Measurements from ENCODE around the gene POU6F2. TPM values are rescaled to one million over a fixed set of nuclear protein-coding genes. Genes with fewer than 3 reads are reported as not detected.

The POU6F2 gene
- total RNA-seq, 1 experiment from 2014 or later, result 3.9 TPM

DNA sequence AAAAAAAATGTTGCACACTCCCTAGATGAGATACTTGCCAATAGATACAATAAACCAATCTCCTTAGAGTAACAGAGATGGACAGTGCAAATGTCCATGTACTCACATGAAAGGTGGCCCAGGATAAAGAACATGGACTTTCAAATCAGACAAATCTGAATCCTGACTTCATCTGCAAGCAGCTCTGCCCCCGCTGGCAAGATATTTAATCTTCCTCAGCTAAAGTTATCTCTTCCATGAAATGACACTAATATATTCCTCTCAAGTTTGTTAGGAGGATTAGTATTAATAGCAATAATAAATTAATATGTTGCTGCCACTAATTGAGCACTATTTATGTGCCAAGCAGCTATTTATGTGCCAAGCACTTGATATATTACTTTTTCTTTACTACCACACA lies 439.9 kb downstream of the POU6F2 start:
- H3K9me3 Mint-ChIP-seq (ENCODE audit: unreplicated experiment), result no peaks in the 10 kb centered on the region
- no TSS peak for BruUV-seq (replicated peaks)
- H3K4me3 Mint-ChIP-seq (ENCODE audit: unreplicated experiment), result no peak overlapping the region
- H3K27me3 Mint-ChIP-seq (ENCODE audit: insufficient read depth, unreplicated experiment), result peaks cover 11% of the 10 kb centered on the region
- peaks cover 6% of the 10 kb centered on the region for H3K4me1 Mint-ChIP-seq (ENCODE audit: low read depth, unreplicated experiment)
- no peak overlapping the region for H3K27ac Mint-ChIP-seq (ENCODE audit: unreplicated experiment)
- H3K27me3 ChIP-seq (replicated peaks; ENCODE audit: control insufficient read depth, insufficient read depth, low read length), result no peaks in the 10 kb centered on the region; the same call in 1 of the 2 replicates
- no peaks in the 10 kb centered on the region for H3K36me3 ChIP-seq (ENCODE audit: control insufficient read depth, insufficient read depth, low read length)
- H3K9me3 ChIP-seq, result no peaks in the 10 kb centered on the region
- ChIA-PET CTCF (no interaction called here), POLR2A (no interaction called here)
- H3K4me3 ChIP-seq (ENCODE audit: low read depth, low read length), result no peak overlapping the region
- peaks cover 7% of the 10 kb centered on the region for H3K36me3 Mint-ChIP-seq (ENCODE audit: insufficient read depth, unreplicated experiment)
- DNase-seq, result no peak
- TF ChIP-seq, protein P1, sequence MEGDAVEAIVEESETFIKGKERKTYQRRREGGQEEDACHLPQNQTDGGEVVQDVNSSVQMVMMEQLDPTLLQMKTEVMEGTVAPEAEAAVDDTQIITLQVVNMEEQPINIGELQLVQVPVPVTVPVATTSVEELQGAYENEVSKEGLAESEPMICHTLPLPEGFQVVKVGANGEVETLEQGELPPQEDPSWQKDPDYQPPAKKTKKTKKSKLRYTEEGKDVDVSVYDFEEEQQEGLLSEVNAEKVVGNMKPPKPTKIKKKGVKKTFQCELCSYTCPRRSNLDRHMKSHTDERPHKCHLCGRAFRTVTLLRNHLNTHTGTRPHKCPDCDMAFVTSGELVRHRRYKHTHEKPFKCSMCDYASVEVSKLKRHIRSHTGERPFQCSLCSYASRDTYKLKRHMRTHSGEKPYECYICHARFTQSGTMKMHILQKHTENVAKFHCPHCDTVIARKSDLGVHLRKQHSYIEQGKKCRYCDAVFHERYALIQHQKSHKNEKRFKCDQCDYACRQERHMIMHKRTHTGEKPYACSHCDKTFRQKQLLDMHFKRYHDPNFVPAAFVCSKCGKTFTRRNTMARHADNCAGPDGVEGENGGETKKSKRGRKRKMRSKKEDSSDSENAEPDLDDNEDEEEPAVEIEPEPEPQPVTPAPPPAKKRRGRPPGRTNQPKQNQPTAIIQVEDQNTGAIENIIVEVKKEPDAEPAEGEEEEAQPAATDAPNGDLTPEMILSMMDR (IDR thresholded peaks at IDR 0.05; ENCODE audit: insufficient read depth in 1 of 2, low read depth in 1 of 2, low read length in 1 of 2, severe bottlenecking in 1 of 2, unreplicated experiment in 1 of 2), result no peak
- intact Hi-C loops (cut with micrococcal nuclease; ENCODE audit: unreplicated experiment), result loop anchor here (1.0 to 10.0 kb wide), 2 partner anchors 31 to 63 kb away; no protein-coding TSS in a partner anchor
- H3K4me1 ChIP-seq, result no peaks in the 10 kb centered on the region

DNA sequence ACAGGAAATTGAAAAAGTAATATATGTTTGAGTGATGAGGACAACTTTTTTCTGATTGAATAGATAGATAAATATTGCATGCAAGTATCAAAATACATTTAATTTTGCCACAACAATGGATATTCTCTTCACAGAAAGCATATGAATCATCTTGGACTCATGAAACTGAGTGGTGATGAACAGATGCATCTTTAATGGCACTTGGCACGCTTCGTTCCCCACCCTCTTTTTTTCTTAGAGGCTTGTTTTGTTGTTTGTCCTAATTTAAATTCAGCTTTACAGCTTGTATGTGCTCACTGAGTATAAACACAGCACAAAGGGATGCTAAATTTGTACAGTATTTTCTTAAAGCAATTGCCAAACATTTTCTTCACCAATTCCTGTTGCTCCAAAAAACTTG lies 443.5 kb downstream of the POU6F2 start:
- no TSS peak for BruUV-seq (replicated peaks)
- CTCF ChIA-PET, result no interaction called here
- no peak overlapping the region for H3K27ac Mint-ChIP-seq (ENCODE audit: unreplicated experiment)

DNA sequence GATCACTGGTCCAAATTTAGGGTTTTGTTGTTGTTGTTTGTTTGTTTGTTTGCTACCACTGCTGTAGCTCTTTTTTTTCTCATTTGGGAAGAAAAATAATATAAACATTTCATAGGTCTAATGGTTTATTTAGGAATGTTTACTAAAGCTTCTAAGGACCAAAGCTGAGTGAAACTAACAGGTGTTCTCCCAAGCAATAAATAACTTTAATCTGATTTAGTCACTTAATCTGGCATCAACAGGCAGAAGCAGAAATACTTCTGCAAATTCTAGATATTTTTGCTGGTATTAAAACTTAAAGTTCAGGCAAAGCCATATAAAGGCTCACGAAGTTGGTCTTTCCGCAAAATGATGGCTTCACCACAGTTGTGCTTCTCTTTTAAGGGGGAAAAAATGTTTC lies 444.0 kb downstream of the POU6F2 start:
- no peaks in the 10 kb centered on the region for H3K9me3 ChIP-seq
- H3K36me3 ChIP-seq (ENCODE audit: control insufficient read depth, insufficient read depth, low read length), result no peaks in the 10 kb centered on the region
- ChIA-PET POLR2A (no interaction called here), CTCF (no interaction called here)
- Mint-ChIP-seq H3K4me1 (ENCODE audit: low read depth, unreplicated experiment) (no peaks in the 10 kb centered on the region), H3K27ac (ENCODE audit: unreplicated experiment) (no peak overlapping the region), H3K4me3 (ENCODE audit: unreplicated experiment) (no peak overlapping the region), H3K9me3 (ENCODE audit: unreplicated experiment) (no peaks in the 10 kb centered on the region), H3K27me3 (ENCODE audit: insufficient read depth, unreplicated experiment) (peaks cover 6% of the 10 kb centered on the region), H3K36me3 (ENCODE audit: insufficient read depth, unreplicated experiment) (no peaks in the 10 kb centered on the region)
- TF ChIP-seq, protein P1 (IDR thresholded peaks at IDR 0.05; ENCODE audit: insufficient read depth in 1 of 2, low read depth in 1 of 2, low read length in 1 of 2, severe bottlenecking in 1 of 2, unreplicated experiment in 1 of 2), result no peak
- no peak overlapping the region for H3K4me3 ChIP-seq (ENCODE audit: low read depth, low read length)
- DNase-seq, result no peak
- intact Hi-C loops (cut with micrococcal nuclease; ENCODE audit: unreplicated experiment), result no loop called here
- H3K27me3 ChIP-seq (replicated peaks; ENCODE audit: control insufficient read depth, insufficient read depth, low read length), result no peaks in the 10 kb centered on the region
- no peaks in the 10 kb centered on the region for H3K4me1 ChIP-seq
- BruUV-seq (replicated peaks), result no TSS peak

More for the DNA sequence above, 443.5 kb downstream of the POU6F2 start:
- H3K27me3 ChIP-seq (replicated peaks; ENCODE audit: control insufficient read depth, insufficient read depth, low read length), result no peaks in the 10 kb centered on the region; the same call in 1 of the 2 replicates
- H3K36me3 ChIP-seq (ENCODE audit: control insufficient read depth, insufficient read depth, low read length), result no peaks in the 10 kb centered on the region
- H3K9me3 ChIP-seq, result no peaks in the 10 kb centered on the region
- H3K4me3 ChIP-seq (ENCODE audit: low read depth, low read length), result no peak overlapping the region
- no peak for DNase-seq
- peaks cover 7% of the 10 kb centered on the region for H3K27me3 Mint-ChIP-seq (ENCODE audit: insufficient read depth, unreplicated experiment)
- POLR2A ChIA-PET, result no interaction called here
- no peaks in the 10 kb centered on the region for H3K9me3 Mint-ChIP-seq (ENCODE audit: unreplicated experiment)
- TF ChIP-seq, protein P1 (IDR thresholded peaks at IDR 0.05; ENCODE audit: insufficient read depth in 1 of 2, low read depth in 1 of 2, low read length in 1 of 2, severe bottlenecking in 1 of 2, unreplicated experiment in 1 of 2), result no peak
- H3K4me3 Mint-ChIP-seq (ENCODE audit: unreplicated experiment), result no peak overlapping the region
- intact Hi-C loops (cut with micrococcal nuclease; ENCODE audit: unreplicated experiment), result no loop called here
- H3K4me1 Mint-ChIP-seq (ENCODE audit: low read depth, unreplicated experiment), result no peaks in the 10 kb centered on the region
- no peaks in the 10 kb centered on the region for H3K36me3 Mint-ChIP-seq (ENCODE audit: insufficient read depth, unreplicated experiment)
- H3K4me1 ChIP-seq, result no peaks in the 10 kb centered on the region

All from Caco-2 (cell line).